Dermis lymphatic vessel endothelial cell (primary cell): ENCODE results near the gene MRGPRE. TPM values are rescaled to one million over a fixed set of nuclear protein-coding genes. Genes with fewer than 3 reads are reported as not detected.

Experiments
- total RNA-seq: library from RNA; depleted of rRNA; stranded (reverse); fragments of >200 nt; gene quantifications from 2 replicates; pipeline ENCODE4 v1.2.1, GENCODE V29; 2014

MRGPRE gene, protein sequence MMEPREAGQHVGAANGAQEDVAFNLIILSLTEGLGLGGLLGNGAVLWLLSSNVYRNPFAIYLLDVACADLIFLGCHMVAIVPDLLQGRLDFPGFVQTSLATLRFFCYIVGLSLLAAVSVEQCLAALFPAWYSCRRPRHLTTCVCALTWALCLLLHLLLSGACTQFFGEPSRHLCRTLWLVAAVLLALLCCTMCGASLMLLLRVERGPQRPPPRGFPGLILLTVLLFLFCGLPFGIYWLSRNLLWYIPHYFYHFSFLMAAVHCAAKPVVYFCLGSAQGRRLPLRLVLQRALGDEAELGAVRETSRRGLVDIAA
- total RNA-seq = not detected in 2 replicates

DNA sequence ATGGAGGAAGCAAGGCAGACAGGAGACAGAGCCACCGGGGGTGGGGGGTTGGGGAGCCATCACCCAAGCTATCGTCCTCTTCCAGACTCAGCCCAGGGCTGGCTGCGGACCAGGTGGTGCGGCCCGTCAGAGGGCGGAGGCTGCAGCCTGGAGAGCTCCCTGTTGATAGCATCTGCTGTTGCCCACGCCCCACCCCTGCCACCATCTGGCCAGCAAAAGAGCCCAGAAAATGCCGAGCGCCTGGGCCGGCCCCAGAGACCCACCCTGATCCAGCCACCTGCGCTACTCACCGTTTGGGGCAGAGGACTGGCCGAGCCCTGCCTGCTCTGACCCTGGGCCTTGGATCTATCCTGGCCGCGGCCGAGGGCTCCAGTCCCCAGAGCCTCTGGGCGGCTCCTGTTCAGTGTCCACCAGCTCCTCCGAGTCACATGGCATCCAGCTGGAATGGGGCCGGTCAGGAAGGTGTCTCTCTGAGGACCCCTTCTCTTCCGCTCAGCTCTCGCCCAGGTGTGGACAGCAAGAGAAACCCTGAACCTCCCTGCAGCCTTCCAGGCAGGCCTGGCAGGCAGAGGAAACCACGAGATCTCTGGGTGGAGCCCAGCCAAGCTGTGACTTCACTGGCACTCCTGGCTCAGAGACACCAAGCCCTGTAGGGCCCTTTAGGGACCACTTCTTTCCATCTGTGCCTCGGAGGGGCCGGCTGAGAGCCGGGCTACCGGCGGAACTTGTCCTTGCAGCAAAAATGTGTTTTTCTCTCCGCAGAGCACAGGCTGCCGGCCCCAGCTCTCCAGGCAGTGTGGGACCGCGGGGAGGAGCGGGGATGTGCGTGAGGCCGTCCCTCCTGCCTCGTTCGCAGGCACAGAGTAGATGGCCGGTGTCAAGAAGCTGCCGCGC, at the start of gene MRGPRE:
Gene MRGPRE (minus strand): TSS at position 567 of the 894 bp plus-strand sequence. CDS start 3,618 bp downstream, outside the sequence.

DNA sequence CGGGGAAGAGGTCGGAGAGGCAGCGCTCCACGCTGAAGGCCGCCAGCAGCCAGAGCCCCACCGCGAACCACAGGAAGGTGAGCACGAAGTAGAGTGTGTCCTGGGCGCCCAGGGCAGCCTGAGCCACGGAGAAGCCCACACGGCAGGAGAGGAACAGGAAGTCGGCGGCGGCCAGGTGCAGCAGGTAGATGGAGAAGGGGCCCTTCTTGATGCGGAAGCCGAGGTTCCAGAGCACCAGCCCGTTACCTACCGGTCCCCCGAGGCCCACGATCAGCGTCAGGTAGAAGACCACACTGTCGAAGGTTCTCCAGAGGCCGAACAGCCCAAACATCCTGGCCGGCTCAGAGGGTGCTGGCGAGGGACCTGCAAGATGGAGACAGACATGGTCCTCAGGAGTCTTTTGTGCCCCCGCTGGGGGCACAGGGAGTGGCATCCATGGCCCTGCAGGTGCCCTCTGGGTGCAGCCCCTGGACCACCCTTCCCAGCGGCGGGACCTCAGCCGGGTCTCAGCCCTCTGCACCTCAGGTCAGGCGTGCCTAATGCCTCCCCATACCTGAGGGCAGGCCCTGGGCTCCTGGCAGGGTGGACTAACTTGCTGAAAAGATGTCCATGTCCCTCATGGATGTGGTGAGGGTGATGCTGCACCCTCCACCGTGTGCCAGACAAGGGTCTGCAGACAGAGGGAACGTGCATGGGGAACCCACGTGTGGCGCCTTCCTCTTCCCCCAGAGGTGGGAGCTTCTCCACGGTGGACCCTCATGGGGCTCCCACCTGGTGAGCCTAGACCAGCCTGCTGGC, 13.5 kb downstream of the MRGPRE start, which contains the start of gene MRGPRG:
Gene MRGPRG (minus strand): TSS at position 331 of the 798 bp plus-strand sequence. CDS start 0 bp downstream, at position 331.

Other genes with a start within 250 kb of the MRGPRE start
- 99.6 and 156 TPM in 2 replicates for gene NAP1L4, start 240.1 kb downstream of the MRGPRE start, total RNA-seq
- gene CARS1, start 175.0 kb downstream of the MRGPRE start, total RNA-seq = 31.6 and 33.4 TPM in 2 replicates
- 57.7 and 65.3 TPM in 2 replicates for gene OSBPL5, start 67.1 kb downstream of the MRGPRE start, total RNA-seq
- not detected in 2 replicates for gene MRGPRG, start 13.6 kb downstream of the MRGPRE start, total RNA-seq
- gene ZNF195, start 146.7 kb upstream of the MRGPRE start, total RNA-seq = 10.0 and 21.3 TPM in 2 replicates